NCI-H2107 treated with DMSO at 0.1 percent for 48 hours (cell line): ENCODE results near the gene MRPS23.

Experiments
- DNase-seq: peaks from one replicate; lab custom pipeline; 2025; ENCODE audit not compliant: unreplicated experiment; lab: John Stamatoyannopoulos, UW

MRPS23 gene

GRCh38 chr17:57838857-57839570 lies 10.8 kb downstream of the MRPS23 start:
- no peak for DNase-seq

DNA sequence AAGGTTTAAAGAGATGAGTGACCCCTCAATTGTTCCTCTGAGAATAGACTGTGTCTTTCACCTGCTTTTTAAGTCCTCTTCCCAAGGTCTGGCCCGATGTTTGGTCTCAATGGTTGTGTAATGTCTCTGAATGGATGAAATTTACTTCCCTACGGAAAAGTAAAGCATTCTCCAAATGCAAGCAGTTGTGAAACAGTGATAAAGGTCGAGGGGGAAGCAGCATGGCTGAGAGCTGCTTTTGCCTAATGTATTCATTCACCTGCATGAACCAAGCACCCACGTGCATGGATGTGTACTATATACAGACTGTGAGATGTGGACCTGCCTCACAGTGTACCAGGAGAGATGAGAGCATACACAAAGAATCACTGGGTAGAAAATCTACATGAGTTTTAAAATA lies 11.4 kb downstream of the MRPS23 start:
- DNase-seq: no peak

DNA sequence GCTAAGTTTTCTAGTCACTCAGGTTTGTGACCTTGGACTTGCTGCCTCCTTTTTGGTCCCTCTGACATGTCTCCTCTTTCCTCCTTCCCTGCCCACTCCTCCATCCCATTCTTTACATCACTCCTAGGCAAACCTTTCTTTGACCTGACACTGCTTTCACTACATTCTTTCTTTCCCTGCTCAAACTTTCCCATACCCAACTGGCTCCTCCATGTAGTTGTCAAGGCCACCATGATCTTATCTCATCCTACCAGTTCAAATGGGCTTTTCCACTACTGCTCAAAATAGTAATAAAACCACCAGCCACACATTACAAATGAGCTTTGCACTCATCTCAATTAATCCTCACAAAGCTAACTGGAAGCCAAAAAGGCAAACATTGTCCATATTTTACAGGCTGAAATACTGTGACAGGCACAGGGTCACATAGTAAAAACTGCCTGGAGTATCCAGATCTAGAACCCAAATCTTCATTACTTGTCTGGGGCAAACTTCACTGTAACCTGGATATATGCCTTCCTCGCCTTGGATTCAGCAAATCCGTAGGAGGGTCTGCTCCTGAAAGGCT lies 14.4 kb downstream of the MRPS23 start:
- DNase-seq: no peak

- peak; percentile 50 for DNase-seq
These were observed 15.6 kb downstream of the MRPS23 start for GRCh38 chr17:57834146-57834741.

DNA sequence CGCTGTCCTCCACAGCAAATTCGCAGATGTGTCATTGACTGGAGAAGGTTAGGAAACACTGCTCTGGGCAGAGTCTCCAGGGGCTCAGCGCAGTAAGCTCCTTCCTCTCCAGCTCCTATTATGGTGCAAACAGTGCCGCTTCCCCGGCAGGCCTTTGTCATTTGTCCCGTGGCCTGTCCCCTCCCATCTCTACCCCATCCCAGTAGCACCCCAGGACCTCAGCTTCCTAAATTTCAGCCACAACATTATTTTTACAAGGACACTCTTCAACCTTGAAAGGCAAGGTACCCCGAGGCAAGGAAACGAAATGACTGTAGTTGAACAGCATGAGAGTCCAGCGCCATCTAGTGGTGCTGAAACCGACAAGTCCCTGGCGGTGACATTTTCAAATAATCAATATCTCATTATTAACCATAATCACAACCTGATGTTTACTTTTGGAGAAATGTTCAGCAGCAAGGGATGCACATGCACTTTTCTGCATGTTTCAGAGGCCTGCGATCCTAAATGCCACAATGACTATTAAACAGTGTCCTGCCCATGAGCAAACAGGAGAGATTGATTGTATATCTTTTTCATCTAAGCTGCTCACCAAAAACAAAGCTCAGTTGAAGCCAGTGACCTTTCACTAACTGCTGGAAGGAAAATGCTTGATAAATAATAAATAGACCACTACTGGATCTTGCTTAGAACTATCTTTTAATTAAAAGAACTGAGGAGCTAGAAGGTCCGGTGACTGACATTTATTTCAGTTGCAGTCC lies 16.5 kb downstream of the MRPS23 start:
- DNase-seq: peak; percentile 90

DNA sequence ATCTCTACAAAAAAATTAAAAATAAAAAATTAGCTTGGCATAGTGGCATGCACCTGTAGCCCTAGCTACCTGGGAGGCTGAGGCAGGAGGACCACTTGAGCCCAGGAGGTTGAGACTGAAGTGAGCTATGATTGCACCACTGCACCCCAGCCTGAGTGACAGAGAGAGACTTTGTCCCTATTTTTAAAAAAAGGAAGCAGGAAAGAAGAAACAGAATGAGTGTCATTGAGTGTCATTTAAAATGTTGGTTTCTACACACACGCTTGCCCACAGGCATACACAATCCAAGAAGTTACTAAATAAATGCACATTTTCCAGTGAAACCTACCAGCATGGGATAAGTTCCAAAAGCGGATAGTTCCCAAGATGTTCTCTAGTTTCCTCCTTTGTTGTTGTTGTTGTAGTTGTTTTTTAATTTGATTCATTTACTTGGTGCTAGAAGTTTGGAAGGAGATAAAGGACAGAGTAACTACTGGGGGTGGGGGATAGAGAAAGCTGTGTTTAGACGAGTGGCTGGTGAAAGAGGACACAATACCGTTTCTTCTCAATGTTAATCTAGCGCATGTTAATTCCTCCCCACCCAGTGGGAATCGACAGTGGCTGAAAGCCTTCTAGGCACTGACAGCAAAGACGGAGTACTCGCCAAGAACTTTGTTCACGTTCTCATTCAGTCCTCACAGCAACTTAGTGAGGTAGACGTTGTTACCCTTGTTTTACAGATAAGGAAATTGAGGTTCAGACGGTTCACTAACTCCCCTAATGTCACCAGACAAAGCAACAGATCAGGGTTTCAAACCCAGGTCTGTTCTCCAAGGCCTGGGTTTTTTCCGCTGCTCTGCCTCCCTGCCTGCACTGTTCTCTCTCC lies 17.3 kb downstream of the MRPS23 start:
- no peak for DNase-seq

DNA sequence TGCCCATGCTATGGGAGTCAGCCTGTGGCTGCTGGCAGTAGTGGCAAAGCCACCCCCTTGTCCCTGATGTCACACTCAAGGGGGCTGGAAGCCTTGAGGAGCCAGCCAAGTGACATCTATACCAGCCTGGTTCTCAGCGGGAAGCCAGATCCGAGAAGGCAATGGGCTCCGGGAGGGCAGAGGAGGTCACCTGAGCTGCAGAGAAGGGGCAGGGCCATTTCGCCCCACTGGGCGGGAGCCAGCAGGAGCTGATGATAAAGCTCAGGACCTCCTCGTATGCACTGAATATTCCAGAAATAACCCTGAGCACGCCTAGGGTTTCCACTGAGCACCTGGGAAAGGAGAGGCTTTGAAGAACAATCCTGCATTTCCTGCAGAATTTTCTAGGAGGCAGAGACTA lies 19.0 kb downstream of the MRPS23 start:
- DNase-seq: no peak

GRCh38 chr17:57823469-57824401 lies 26.1 kb downstream of the MRPS23 start:
- DNase-seq: no peak

DNA sequence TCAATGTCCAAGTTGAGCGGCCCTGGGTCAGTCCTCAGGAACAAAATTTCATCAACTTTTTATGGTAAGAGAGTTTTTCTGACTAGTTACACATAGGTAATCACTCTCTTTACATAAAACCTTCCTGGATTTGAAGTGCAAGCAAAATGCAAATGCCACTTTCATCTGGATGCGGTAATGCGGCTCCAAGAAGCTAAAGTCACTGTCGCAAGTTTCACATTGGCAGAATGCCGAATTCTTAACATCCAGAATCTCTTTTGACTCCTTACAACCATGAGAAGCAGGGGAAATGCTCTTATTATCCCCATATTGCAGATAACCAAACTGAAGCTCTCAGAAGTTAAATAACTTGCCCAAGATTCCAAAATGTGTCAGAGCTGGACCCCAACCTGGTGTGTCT lies 30.0 kb downstream of the MRPS23 start:
- DNase-seq: no peak

GRCh38 chr17:57819285-57819684 lies 30.6 kb downstream of the MRPS23 start:
- no peak for DNase-seq

- no peak for DNase-seq
These were observed 31.8 kb downstream of the MRPS23 start for GRCh38 chr17:57818066-57818465.

DNA sequence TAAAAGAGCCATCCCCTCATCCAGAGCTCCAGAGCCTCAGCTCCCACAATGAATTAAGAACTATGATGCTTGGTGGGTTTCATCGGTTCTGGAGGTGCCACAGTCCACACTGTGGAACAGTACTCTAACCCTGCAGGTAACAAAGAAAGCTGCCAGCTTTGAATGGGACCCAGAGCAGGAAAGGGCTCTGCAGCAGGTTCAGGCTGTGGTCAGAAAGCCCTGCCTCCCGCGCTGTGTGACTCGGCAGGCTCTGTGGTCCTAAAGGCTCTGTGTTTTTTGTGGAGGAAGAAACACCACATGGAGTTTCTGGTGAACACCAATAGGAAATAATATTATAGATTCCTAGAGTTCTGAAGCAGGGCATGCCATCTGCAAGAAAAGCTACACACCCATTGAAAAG lies 32.5 kb downstream of the MRPS23 start:
- no peak for DNase-seq

- DNase-seq: no peak
These were observed 35.4 kb downstream of the MRPS23 start for GRCh38 chr17:57814421-57814820.

DNA sequence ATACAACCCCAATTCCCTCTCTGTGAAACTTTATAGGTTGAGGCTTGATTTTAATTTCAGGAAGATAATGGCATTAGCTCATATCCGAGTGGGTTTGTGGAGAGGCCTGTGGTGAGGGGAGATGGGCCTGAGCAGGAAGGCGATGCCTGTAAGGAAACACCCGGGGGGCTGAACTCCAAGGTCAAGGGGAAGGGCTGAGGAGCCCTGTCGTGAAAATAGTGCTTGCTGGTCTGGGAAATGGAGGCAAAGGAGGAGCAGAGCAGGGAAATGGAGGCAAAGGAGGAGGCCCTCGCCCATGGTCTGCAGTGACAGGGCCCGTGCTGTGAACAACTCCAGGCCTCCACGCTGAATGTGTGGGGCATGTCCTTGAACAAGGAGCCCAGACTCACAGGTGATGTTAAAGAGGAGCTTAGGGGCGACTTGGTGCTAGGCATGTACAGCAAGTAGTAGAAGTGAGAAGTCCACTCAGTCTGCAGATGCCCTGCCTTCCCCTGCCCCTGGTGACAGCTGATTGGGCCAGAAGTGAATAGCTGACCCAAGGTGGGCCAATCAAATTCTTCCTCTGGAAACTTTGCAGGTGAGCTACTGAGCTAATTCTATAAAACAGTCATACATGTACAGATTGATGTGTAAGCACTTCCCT lies 38.1 kb downstream of the MRPS23 start:
- peak; percentile 47 for DNase-seq

DNA sequence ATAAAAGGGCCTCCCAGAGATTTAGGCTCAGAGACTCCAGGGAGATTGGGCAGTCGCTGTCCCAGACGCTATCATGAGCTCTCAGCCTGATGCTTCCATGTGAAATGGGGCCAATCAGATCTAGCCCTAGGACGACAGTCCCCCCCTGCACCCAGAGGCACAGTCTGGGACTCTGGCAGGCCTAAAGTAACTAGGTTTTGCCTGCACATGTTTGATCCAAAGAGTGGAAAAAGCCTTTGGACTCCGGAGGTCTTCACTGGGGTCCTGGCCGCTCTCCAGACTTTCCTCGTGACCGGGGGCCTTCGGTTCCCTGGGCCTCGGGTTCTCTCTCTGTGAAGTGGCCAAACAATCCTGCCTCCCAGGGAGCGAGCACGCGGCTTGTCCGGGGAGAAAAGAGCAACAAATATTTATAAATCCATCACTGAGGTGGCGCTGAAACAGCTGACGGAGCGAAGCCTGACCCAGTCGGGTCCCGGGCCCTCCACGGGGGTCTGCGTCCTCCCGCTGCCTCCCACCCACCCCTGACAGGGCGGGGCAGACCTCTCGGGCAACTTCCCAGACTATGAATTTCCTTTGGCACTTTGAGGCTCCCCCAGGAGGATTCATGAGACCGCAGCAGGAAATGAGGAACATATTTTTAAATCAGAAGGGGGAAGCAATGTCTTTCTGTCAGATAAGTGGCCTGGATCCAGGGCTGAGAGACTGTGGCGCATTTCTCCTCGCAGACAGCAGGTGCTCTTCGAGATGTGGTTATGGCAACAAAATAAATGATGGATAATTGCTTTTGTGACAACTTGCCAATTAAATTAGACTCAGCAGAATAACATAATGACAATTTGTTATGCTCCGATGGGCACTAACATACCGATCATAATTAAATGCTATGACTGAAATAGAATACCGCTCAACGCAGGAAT lies 38.9 kb downstream of the MRPS23 start:
- DNase-seq: peak; percentile 98

DNA sequence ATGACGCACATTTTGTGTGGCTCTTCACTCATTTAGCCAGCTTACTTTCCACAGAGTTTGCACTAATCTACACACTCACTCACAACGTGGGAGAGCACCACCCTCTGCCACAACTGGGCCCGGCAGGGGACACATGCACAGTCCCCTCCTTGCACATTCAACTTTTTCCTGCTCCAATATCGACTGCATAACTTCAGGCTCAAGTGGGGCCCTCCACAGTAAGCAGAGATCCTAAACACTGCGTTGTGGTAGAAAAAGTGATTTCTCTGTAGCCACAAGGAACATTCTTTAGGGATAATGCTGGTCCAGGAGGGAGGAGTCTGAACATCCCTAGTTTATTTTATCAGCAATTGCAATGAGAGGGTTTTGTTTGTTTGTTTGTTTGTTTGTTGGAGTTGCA lies 40.0 kb downstream of the MRPS23 start:
- no peak for DNase-seq

DNA sequence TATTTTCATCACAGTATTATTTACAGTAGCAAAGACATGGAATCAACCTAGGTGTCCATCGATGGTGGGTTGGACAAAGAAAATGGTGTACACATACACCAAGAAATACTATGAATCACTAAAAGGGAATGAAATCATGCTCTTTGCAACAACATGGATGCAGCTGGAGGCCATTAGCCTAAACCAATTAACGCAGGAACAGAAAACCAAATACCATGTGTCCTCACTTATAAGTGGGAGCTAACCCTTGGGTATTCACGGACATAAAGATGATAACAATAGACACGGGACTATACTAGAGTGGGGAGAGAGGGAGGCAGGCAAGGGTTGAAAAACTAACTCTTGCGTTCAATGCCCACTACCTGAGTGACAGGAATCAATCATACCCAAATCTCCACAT lies 41.0 kb downstream of the MRPS23 start:
- no peak for DNase-seq

- no peak for DNase-seq
These were observed 43.5 kb downstream of the MRPS23 start for GRCh38 chr17:57806167-57806830.
